Embryonic facial prominence (tissue), 1 donor: ENCODE data around the gene NAA20.

Experiments
- DNase-seq: peaks from one replicate; pipeline ENCODE4 v3.0.0-alpha.2; 2016; ENCODE audit errors: extremely low spot score

NAA20 gene

GRCh38 chr20:20019123-20019522 lies 2.0 kb downstream of the NAA20 start:
- no peak for DNase-seq

- no peak for DNase-seq
These were observed 3.7 kb downstream of the NAA20 start for GRCh38 chr20:20020908-20021307.

DNA sequence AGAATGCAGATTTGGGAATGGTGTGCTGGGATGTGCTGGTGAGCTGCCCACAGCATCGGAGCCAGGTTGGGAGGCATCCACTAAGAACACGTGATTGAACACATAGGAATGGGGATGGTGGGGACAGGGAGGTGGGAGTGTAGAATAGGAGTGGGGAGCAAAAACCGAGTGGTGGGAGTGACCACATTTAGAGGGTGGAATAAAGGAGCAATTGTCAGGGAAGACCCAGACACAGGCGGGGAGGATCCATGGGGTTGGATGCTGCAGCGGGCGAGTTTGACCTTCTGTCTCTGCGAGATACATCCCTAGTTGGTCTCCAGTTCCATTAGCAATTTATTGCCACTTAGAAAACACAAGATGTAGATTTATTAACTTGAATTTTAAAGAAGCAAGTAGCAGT lies 4.7 kb downstream of the NAA20 start:
- no peak for DNase-seq

GRCh38 chr20:20022498-20022897 lies 5.3 kb downstream of the NAA20 start:
- DNase-seq, result no peak

DNA sequence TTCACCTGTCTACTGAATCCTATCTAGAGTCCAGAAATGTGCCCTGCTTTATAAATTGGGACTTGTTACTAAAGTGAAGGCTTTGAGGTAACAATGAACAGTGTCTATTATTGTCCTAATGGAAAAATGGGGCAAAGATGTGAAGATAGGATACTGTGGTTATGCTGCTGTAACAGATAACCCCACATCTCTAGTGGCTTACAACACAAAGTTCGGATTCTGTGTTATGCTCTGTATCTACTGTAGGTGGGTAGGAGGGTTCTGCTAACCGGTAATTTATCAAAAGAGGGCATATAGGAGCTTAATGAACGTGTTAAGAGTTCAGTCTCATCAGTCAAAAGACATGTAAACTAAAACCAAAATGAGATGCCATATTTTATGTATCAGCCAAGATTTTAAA lies 6.2 kb downstream of the NAA20 start:
- no peak for DNase-seq

DNA sequence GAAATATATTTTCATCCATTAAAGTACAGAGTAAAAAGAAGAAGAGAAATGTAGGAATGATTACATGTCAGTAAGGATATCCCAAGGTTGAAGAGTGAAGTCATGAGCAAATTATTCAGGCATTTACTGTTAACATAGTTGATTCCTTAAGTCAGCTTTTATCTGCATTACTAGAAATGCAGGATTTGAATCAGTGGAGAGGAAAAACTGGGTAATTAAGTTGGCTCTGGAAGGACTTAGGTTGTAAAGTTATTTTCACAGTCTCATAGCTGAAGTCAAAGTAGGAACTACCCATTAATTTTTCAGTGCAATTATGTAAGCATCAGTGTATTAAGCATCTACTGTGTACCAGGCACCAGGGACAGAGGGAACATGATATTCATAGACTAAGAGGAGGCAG lies 7.8 kb downstream of the NAA20 start:
- DNase-seq, result no peak

DNA sequence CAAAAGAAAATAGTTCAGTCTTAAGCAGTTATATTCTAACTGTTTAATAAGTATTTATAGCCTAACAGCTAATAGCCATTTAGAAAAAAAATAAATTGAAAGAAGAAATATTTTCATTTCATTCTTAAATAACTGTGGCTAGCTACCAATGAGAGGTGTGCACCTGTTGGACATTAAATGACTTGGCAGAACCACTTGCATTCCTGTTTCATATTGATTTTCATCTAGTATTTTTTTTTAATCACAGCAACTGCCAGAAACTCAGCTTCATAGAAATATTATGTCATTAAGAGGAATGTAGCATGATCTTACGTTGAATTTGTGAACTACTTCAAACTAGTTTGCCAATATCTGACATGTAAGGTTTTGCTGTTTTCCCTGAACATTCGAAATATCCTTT lies 10.1 kb downstream of the NAA20 start:
- DNase-seq, result no peak

DNA sequence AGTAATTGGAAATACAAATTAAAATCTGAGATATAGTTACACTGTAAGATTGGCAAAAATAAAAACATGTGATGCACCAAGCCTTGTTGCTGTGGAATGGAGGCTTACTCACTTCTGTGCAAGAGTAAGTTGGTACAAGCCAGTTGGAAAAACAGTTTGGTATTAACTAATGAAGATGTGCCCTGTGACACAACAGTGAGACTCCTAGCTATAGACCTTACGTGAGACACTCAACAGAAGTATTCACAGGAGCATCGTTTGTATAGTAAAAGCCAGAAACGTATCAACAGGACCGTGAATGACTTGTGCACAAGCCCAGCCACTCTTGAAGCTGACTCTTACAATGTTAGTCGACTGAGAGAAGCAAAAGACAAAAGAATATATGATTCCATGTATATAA lies 14.6 kb downstream of the NAA20 start:
- DNase-seq, result no peak

DNA sequence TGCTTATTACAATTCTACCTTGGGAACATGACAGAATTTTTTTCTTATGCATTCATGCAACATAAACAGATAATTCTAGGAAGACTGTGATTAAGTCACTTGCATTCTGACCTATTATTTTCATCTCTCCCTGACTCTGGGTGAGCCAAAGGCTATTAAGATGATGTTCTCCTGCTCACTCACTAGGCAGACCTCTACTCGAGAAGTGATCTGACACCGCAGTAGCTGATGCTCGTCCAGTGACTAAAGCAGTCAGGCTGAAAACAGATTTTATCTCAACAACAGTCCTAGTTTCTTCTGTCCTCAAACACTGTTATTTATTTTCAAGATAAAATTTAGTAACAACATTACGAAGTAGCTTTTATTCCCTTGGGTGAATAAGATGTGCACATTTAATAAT lies 17.3 kb downstream of the NAA20 start:
- DNase-seq, result no peak

DNA sequence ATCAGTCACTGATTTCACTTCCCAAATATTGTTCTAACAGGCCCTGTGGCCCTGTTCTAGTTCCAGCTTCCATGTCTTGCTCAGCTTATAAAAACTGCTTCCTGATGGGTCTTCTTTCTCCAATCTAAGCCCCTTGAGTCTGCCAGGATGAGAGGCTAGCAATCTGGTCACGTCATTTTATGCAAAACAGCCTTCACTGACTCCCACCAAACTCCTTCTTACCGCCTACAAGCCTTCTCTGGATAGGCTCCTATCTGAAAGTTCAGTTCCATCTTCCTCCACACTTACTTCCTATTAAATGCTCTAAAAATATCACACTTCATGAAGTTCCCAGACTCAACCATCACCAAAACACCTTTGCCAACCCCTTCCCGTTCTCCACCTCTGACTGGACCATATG lies 19.6 kb downstream of the NAA20 start:
- DNase-seq, result no peak

DNA sequence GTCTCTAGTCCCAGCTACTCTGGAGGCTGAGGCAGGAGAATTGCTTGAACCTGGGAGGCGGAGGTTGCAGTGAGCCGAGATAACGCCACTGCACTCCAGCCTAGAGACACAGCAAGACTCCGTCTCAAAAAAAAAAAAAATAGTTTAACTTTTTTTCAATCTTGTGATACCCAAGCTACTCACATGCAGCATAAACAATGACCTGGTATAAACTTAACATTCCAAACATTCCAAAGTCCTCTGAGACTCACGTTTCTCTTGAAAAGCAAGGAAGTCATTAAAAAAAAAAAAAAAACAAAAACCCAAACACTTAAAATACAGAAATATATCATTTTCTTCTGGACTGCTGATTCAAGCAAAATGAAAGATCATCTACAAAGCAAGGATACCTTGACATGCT lies 20.8 kb downstream of the NAA20 start:
- no peak for DNase-seq

DNA sequence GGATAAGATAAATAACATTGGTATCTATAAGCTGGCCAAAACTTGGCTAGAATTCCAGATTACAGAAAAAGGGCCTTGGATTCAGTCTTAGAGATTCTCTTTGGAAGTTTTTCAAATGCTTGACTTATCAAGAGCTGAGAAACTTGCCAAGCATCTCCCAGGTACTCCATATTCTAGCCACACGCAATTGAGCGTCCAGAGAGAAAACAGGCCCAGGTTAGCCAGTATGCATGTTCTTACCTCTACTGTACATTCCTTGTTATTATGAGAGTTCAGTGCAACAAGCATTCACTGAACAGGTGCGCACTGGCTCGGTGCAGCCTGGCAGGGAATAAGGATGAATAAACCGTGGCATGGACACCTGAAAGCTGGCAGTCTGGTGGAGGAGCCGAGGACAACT lies 21.4 kb downstream of the NAA20 start:
- DNase-seq, result no peak

DNA sequence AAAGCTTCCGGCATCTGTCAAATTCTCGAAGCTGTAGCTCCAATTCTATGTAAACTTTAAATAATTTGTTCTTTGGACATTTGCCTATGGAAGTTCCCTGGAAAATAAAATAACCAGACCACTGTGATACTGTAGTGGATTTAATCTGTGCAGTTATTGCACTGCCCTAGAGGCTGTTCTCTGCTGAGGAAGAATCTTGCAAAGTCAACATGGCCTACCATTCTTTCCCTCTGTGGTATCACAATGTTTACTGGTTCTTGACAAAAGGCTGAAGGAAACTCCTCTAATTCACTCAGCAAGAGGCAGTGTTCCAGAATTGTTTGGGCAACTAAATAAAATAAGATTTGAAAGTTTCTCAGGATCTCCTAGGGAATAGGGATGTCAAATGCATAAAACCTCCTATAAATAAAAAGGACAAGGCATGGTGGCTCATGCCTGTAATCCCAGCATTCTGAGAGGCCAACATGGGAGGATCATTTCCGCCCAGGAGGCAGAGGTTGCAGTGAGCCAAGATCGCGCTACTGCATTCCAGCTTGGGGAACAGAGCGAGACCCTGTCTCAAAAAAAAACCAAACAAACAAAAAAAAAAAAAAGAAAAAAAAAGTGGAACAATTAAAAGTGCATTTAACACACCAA lies 22.7 kb downstream of the NAA20 start:
- DNase-seq, result no peak

DNA sequence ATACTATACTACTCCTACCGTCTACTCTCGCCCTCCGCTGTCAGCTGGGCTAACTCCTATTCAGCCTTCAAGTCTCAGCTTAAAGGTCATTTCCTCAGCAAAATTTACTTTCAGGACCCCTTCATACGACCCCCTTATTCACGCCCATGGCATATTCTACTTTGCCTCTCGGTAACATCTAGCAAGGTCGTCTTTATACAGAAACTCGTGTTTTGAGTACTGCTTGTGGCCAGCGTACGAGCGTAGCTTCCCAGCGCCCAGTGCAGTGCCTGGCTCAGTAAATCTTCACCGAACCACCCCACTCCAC lies 34.6 kb downstream of the NAA20 start:
- no peak for DNase-seq

- DNase-seq, result peak; percentile 94
These were observed 35.2 kb downstream of the NAA20 start, which contains the start of the genes CFAP61 and CRNKL1 for GRCh38 chr20:20052074-20052970. Gene CFAP61 (plus strand): TSS chr20:20052532. CDS start chr20:20056654, 4,122 bp downstream. Gene CRNKL1 (minus strand): TSS chr20:20052466. CDS start chr20:20052342, 124 bp downstream.

GRCh38 chr20:20060234-20060998 lies 43.3 kb downstream of the NAA20 start:
- DNase-seq, result no peak

DNA sequence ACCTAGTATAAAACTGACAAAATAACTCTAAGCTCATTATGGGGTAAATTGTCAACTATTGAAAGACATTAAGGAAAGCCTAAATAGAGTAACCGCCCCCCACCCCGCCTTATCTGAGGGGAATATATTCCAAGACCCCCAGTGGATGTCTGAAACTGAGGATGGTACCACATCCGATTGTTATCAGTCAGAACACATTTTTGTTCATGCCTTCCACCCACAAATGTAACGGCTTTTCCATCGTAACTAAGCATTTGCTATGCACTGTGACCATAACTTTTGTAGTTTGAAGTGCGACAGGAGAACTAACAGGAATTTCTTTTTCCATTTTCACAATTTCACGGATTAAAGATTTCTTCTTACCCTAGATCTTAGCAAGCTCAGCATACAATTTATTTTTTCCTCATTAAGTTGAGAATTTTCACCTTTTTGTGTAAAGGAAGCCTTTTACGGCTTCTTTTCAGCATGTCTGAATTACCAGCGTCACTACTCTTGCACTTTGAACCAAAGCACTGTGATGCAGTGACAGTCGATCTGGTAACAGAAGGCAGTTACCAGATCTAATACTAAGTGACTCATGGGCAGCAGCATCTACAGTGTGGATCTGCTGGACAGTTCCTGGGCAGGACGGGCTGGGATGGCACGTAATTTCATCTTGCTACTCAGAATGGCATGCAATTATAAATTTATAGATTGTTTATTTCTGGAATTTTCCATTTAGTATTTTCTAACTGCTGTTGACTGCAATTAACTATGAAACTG lies 47.0 kb downstream of the NAA20 start:
- no peak for DNase-seq

GRCh38 chr20:20065361-20065760 lies 48.2 kb downstream of the NAA20 start:
- DNase-seq, result no peak

GRCh38 chr20:20070871-20071726 lies 53.9 kb downstream of the NAA20 start:
- no peak for DNase-seq

DNA sequence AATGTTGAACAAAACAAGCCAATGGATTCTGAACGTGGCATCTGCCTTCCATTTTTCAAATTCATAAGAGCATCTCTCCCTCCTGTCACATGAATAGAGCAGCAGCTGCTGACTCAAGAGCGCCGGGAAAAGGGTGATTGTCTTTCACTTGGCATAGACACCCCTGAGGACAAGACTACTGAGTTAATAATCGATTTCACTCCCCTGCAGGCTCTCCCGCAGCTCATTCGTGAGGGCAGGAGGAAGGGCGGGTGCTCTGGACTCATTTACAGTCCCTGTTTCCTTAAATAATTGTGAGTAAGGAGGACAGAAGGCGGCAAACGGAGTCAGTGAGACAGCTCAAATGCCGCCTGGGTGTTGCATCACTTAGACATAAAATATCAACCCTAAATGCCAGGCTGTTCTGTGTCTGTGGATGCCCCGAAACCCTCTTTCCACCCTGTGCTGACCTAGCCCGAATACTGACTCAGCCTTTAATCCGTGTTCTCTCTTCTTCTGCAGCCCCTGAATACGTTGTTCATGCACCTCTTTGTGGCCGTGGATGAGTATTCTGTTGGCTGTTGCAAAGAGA lies 56.7 kb downstream of the NAA20 start:
- DNase-seq, result no peak

DNA sequence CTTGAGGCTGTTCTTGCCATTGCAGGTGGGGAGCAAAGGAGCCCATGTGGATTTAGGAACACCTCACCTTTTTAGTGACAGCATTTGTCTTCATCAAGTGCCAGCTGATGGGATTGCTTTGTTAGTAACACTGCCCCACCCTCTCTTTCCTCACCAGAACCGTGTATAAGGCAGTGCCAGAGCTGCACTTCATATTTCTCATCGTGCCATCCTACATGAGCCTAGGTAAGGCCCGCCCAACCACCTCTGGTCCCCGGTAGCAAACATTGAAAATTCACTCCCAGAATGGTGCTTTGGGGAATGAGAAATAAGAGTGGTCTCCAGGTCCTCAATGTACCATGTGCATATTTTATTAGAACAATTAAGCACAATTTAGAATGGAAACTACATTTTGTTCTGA lies 57.9 kb downstream of the NAA20 start:
- no peak for DNase-seq
